Measurements from ENCODE around the gene PIEZO1. TPM values are rescaled to one million over a fixed set of nuclear protein-coding genes. Genes with fewer than 3 reads are reported as not detected.
A peak's percentile ranks its signal among the peaks of the same experiment; 100 is the strongest.

PIEZO1 gene
- total RNA-seq, 1 experiment from 2014 or later, result 224 TPM

GRCh38 chr16:88815901-88816589 lies 31.0 kb upstream of the PIEZO1 start:
- ATAC-seq, result peak; percentile 36
- ChIA-PET CTCF (interaction anchor here (0.7 to 1.6 kb wide), 6 partner anchors 13 to 400 kb away, joined by 3 to 11 read pairs (median 3); no protein-coding TSS in a partner anchor), RAD21 (ENCODE audit: low non-redundant PET in 1 of 2, low total read pairs in 2 of 2, uncharacterized antibody in 2 of 2, unreplicated experiment in 2 of 2) (interaction anchor here in 1 of 2 experiments (1.2 kb wide), 1 partner anchor 351 kb away, joined by 3 read pairs; no protein-coding TSS in a partner anchor), POLR2A (no interaction called here)
- intact Hi-C loops (cut with micrococcal nuclease), result loop anchor here (1.0 to 10.0 kb wide), 4 partner anchors 41 to 749 kb away; partner anchors contain the start of genes RPL13 and TRAPPC2L
- H3K36me3 ChIP-seq (ENCODE audit: control insufficient read depth in 1 of 2, insufficient read depth in 2 of 2, low read length in 2 of 2), result no peaks in the 10 kb centered on the region
- no TSS peak for BruUV-seq (replicated peaks)
- H3K9me3 ChIP-seq (ENCODE audit: control insufficient read depth in 1 of 2, insufficient read depth in 1 of 2, low read depth in 1 of 2, low read length in 2 of 2), result no peaks in the 10 kb centered on the region
- H3K27me3 ChIP-seq (ENCODE audit: insufficient read depth, low read length), result no peaks in the 10 kb centered on the region
- no peak overlapping the region for H3K27ac ChIP-seq (ENCODE audit: low read depth, low read length)
- H3K4me1 ChIP-seq (ENCODE audit: control insufficient read depth in 1 of 2, insufficient read depth in 2 of 2, low read length in 2 of 2), result peaks cover 11 to 31% of the 10 kb centered on the region in 2 experiments
- no peaks in the 10 kb centered on the region for H3K9me2 ChIP-seq (ENCODE audit: insufficient read depth)
- DNase-seq (ENCODE audit: low read depth, low spot score), result no peak
- TF ChIP-seq SRF (IDR thresholded peaks at IDR 0.05; ENCODE audit: low read depth), result no peak
- peak in 2 of 3 experiments; percentile 99; a peak in 4 of 6 replicates for TF ChIP-seq CTCF (IDR thresholded peaks at IDR 0.05 in 2 of 3, conservative IDR thresholded peaks at IDR 0.05 in 1 of 3; ENCODE audit: borderline replicate concordance in 1 of 3, insufficient read depth in 1 of 3, low read depth in 2 of 3, low read length in 2 of 3)
- no peak overlapping the region for H2AFZ ChIP-seq (ENCODE audit: low read depth, low read length, poor library complexity, severe bottlenecking)
- H3K9ac ChIP-seq (ENCODE audit: low read length), result no peak overlapping the region
- H3K79me2 ChIP-seq (ENCODE audit: insufficient read depth, low read length), result peaks cover 2% of the 10 kb centered on the region; the same call in 1 of the 2 replicates
- H3K4me2 ChIP-seq (ENCODE audit: low read length), result no peak overlapping the region
- no peak overlapping the region for H3K4me3 ChIP-seq (replicated peaks in 1 of 2; ENCODE audit: low read depth in 1 of 2, low read length in 2 of 2)
- no peaks in the 10 kb centered on the region for H4K20me1 ChIP-seq (ENCODE audit: insufficient read depth)

- RAD21 ChIA-PET (ENCODE audit: low non-redundant PET in 1 of 2, low total read pairs in 2 of 2, uncharacterized antibody in 2 of 2, unreplicated experiment in 2 of 2), result interaction anchor here in 1 of 2 experiments (1.2 kb wide), 1 partner anchor 352 kb away, joined by 3 read pairs; no protein-coding TSS in a partner anchor
- POLR2A ChIA-PET, result no interaction called here
- peaks cover 10% of the 10 kb centered on the region for H3K79me2 ChIP-seq (ENCODE audit: insufficient read depth, low read length)
- H3K4me2 ChIP-seq (ENCODE audit: low read length), result no peak overlapping the region
- H3K9me3 ChIP-seq (ENCODE audit: control insufficient read depth in 1 of 2, insufficient read depth in 1 of 2, low read depth in 1 of 2, low read length in 2 of 2), result no peaks in the 10 kb centered on the region
- CTCF ChIA-PET, result interaction anchor here (0.7 to 1.6 kb wide), 6 partner anchors 13 to 401 kb away, joined by 3 to 11 read pairs (median 3); no protein-coding TSS in a partner anchor
- no peak overlapping the region for H3K4me3 ChIP-seq (replicated peaks in 1 of 2; ENCODE audit: low read depth in 1 of 2, low read length in 2 of 2)
- BruUV-seq (replicated peaks), result no TSS peak
- DNase-seq (ENCODE audit: low read depth, low spot score) (no peak), ATAC-seq (no peak)
- H3K9me2 ChIP-seq (ENCODE audit: insufficient read depth), result no peaks in the 10 kb centered on the region
- H3K4me1 ChIP-seq (ENCODE audit: control insufficient read depth in 1 of 2, insufficient read depth in 2 of 2, low read length in 2 of 2), result peaks cover 16 to 39% of the 10 kb centered on the region in 2 experiments
- peaks cover 0 to 5% of the 10 kb centered on the region in 2 experiments; a peak in 1 of 4 replicates for H3K36me3 ChIP-seq (ENCODE audit: control insufficient read depth in 1 of 2, insufficient read depth in 2 of 2, low read length in 2 of 2)
- intact Hi-C loops (cut with micrococcal nuclease), result loop anchor here (10.0 kb wide), 2 partner anchors 240 to 750 kb away; partner anchors contain the start of gene RPL13
- H3K27me3 ChIP-seq (ENCODE audit: insufficient read depth, low read length), result no peaks in the 10 kb centered on the region
- H2AFZ ChIP-seq (ENCODE audit: low read depth, low read length, poor library complexity, severe bottlenecking), result no peak overlapping the region
- no peaks in the 10 kb centered on the region for H4K20me1 ChIP-seq (ENCODE audit: insufficient read depth)
- no peak overlapping the region for H3K27ac ChIP-seq (ENCODE audit: low read depth, low read length)
- H3K9ac ChIP-seq (ENCODE audit: low read length), result no peak overlapping the region
- TF ChIP-seq ZBTB33 (IDR thresholded peaks at IDR 0.05; ENCODE audit: extremely low read depth, insufficient replicate concordance, low read length) (no peak), POLR2AphosphoS5 (IDR thresholded peaks at IDR 0.05; ENCODE audit: low read depth, low read length) (no peak), EGR1 (IDR thresholded peaks at IDR 0.05; ENCODE audit: low read depth) (no peak), EZH2phosphoT487 (IDR thresholded peaks at IDR 0.05; ENCODE audit: borderline replicate concordance) (no peak), ZNF274 (IDR thresholded peaks at IDR 0.05; ENCODE audit: low read depth, low read length) (no peak), MAX (IDR thresholded peaks at IDR 0.05) (no peak), REST (IDR thresholded peaks at IDR 0.05; ENCODE audit: low read depth) (no peak)
Observed at GRCh38 chr16:88815227-88815626, 30.2 kb upstream of the PIEZO1 start.

All from HCT116 (cell line).